Mammary epithelial cell (primary cell): ENCODE results near the gene ZSCAN26.

Source experiments
- CTCF ChIP-seq, 2 donors: IDR thresholded peaks in 1 of 2; conservative IDR thresholded peaks in 1 of 2; 2 replicates each; pipeline ENCODE4 v1.5.1; 2011 to 2012; ENCODE audit warnings: inconsistent platforms in 2 of 2, low read length in 2 of 2, mild to moderate bottlenecking in 2 of 2, control low read depth in 1 of 2, low read depth in 1 of 2; ENCODE audit not compliant: insufficient read depth in 1 of 2; ENCODE audit errors: extremely low read depth in 1 of 2
- EZH2 ChIP-seq: IDR thresholded peaks from 2 replicates; pipeline ENCODE4 v1.6.1; 2012; ENCODE audit warnings: low read length, inconsistent platforms, borderline replicate concordance

GRCh38 chr6:28280595-28281287 is 13.8 kb downstream of the ZSCAN26 start:
- TF ChIP-seq EZH2 (no peak), CTCF (conservative IDR thresholded peaks at IDR 0.05 in 1 of 2, IDR thresholded peaks at IDR 0.05 in 1 of 2; ENCODE audit: extremely low read depth in 1 of 2, insufficient read depth in 1 of 2, low read depth in 1 of 2, low read length in 2 of 2) (no peak)
